Testis (tissue), 2 donors: ENCODE results near the gene PCDHGA11.

Experiments used
- CTCF ChIP-seq, 3 experiments: fragments of 450-650 bp in 2 of 3; fragments of 200-600 bp in 1 of 3; sonication (generic) in 1 of 3; IDR thresholded peaks; one replicate each; pipeline ENCODE4 v1.5.1; 2016 to 2019; ENCODE audit warnings: antibody characterized with exemption in 3 of 3, mild to moderate bottlenecking in 2 of 3, moderate library complexity in 1 of 3
- POLR2A ChIP-seq: fragments of 450-650 bp; IDR thresholded peaks from one replicate; pipeline ENCODE4 v1.6.1; 2017; ENCODE audit warnings: antibody characterized with exemption, mild to moderate bottlenecking, moderate library complexity

GRCh38 chr5:141392429-141393198 lies 28.2 kb upstream of the PCDHGA11 start, which contains the start of gene PCDHGA8:
- TF ChIP-seq CTCF (IDR thresholded peaks at IDR 0.05) (no peak), POLR2A (no peak)
